Activated naive CD4-positive, alpha-beta T cell treated with anti-CD3 and anti-CD28 coated beads, Interleukin-2, amount 50 U/mL, for 16 hours (primary cell): ENCODE results near the gene ABHD5.
"Not testable (repeated sequence)": the region's sequence is repeated elsewhere in the genome, so short reads cannot be mapped to it uniquely, and the experiment has no call there.

Experiments
- DNase-seq: peaks from one replicate; pipeline ENCODE4 v3.0.0-alpha.2; 2020

The ABHD5 gene

GRCh38 chr3:43690400-43691119, at the start of gene ABHD5:
TSS of gene ABHD5 (plus strand) at chr3:43690938. CDS start at chr3:43690993, 55 bp downstream.
- DNase-seq, result peak; percentile 95

GRCh38 chr3:43641306-43642114, 49.2 kb upstream of the ABHD5 start:
- no peak for DNase-seq

GRCh38 chr3:43644443-43644842, 46.3 kb upstream of the ABHD5 start:
- no peak for DNase-seq

GRCh38 chr3:43647331-43648166, 43.2 kb upstream of the ABHD5 start:
- DNase-seq, result no peak

GRCh38 chr3:43648957-43649356, 41.8 kb upstream of the ABHD5 start:
- DNase-seq, result no peak

GRCh38 chr3:43649365-43649968, 41.3 kb upstream of the ABHD5 start:
- no peak for DNase-seq

- no peak for DNase-seq
Observed at GRCh38 chr3:43650345-43650744, 40.4 kb upstream of the ABHD5 start.

GRCh38 chr3:43656390-43656789, 34.3 kb upstream of the ABHD5 start:
- DNase-seq, result not testable (repeated sequence)

- no peak for DNase-seq
Observed at GRCh38 chr3:43659250-43659880, 31.4 kb upstream of the ABHD5 start.

GRCh38 chr3:43661376-43661775, 29.4 kb upstream of the ABHD5 start:
- not testable (repeated sequence) for DNase-seq

- not testable (repeated sequence) for DNase-seq
Observed at GRCh38 chr3:43665011-43665410, 25.7 kb upstream of the ABHD5 start.

GRCh38 chr3:43670635-43671522, 19.9 kb upstream of the ABHD5 start:
- DNase-seq, result no peak

GRCh38 chr3:43674345-43675085, 16.2 kb upstream of the ABHD5 start:
- no peak for DNase-seq

GRCh38 chr3:43675593-43675992, 15.1 kb upstream of the ABHD5 start:
- no peak for DNase-seq

GRCh38 chr3:43676441-43676840, 14.3 kb upstream of the ABHD5 start:
- DNase-seq, result no peak

- not testable (repeated sequence) for DNase-seq
Observed at GRCh38 chr3:43678375-43678774, 12.4 kb upstream of the ABHD5 start.

GRCh38 chr3:43678887-43679449, 11.8 kb upstream of the ABHD5 start:
- not testable (repeated sequence) for DNase-seq

GRCh38 chr3:43680857-43681256, 9.9 kb upstream of the ABHD5 start:
- not testable (repeated sequence) for DNase-seq

GRCh38 chr3:43684944-43685343, 5.8 kb upstream of the ABHD5 start:
- no peak for DNase-seq

GRCh38 chr3:43685921-43686320, 4.8 kb upstream of the ABHD5 start:
- no peak for DNase-seq
